MCF 10A (cell line): ENCODE data around the gene MECR. TPM values are rescaled to one million over a fixed set of nuclear protein-coding genes. Genes with fewer than 3 reads are reported as not detected.

Experiments used
- BruUV-seq: library from RNA; stranded (reverse); fragments of 400-500 nt; replicated peaks from 2 replicates; lab custom pipeline; 2021; lab: Mats Ljungman, UMichigan
- CTCF ChIA-PET: fragments of 300-600 bp; sonication (Branson Sonifier 250); formaldehyde crosslinking; extraction: SDS; loops from one replicate; lab custom pipeline; 2021; ENCODE audit warnings: antibody characterized with exemption, inconsistent platforms; lab: Yijun Ruan, JAX
- POLR2A ChIA-PET: fragments of 300-600, 350-650 bp; sonication (Branson Sonifier 250); formaldehyde crosslinking; extraction: SDS; loops from one replicate; lab custom pipeline; 2020; ENCODE audit warnings: antibody characterized with exemption, inconsistent platforms; lab: Yijun Ruan, JAX
- DNase-seq: peaks from one replicate; pipeline ENCODE4 v3.0.0-alpha.2; 2018; ENCODE audit not compliant: unreplicated experiment
- H3K27ac Mint-ChIP-seq: one replicate; pipeline ENCODE4 v1.8.0; 2022; ENCODE audit warnings: mild to moderate bottlenecking, low read depth, mixed read lengths; ENCODE audit not compliant: unreplicated experiment
- H3K27me3 Mint-ChIP-seq: one replicate; pipeline ENCODE4 v1.8.0; 2022; ENCODE audit warnings: mixed read lengths; ENCODE audit not compliant: insufficient read depth, unreplicated experiment
- H3K36me3 Mint-ChIP-seq: one replicate; pipeline ENCODE4 v1.8.0; 2022; ENCODE audit warnings: mild to moderate bottlenecking, moderate library complexity, mixed read lengths; ENCODE audit not compliant: insufficient read depth, unreplicated experiment
- H3K4me1 Mint-ChIP-seq: one replicate; pipeline ENCODE4 v1.8.0; 2022; ENCODE audit warnings: mixed read lengths; ENCODE audit not compliant: insufficient read depth, unreplicated experiment
- H3K4me3 Mint-ChIP-seq: one replicate; pipeline ENCODE4 v1.8.0; 2022; ENCODE audit warnings: mild to moderate bottlenecking, moderate library complexity, mixed read lengths; ENCODE audit not compliant: unreplicated experiment
- H3K9me3 Mint-ChIP-seq: one replicate; pipeline ENCODE4 v1.8.0; 2022; ENCODE audit warnings: mixed read lengths; ENCODE audit not compliant: unreplicated experiment
- CTCF ChIP-seq: fragments of 200-600 bp; IDR thresholded peaks from one replicate; pipeline ENCODE4 v1.8.0; 2022; ENCODE audit warnings: antibody characterized with exemption, mild to moderate bottlenecking; ENCODE audit not compliant: unreplicated experiment
- intact Hi-C: fragments of 100-400 bp; cut with micrococcal nuclease; formaldehyde crosslinking; loops from 2 replicates; pipeline ENCODE4 v1.14.1; 2022
- total RNA-seq: library from RNA; stranded (reverse); gene quantifications from 2 replicates; pipeline ENCODE4 v1.2.3, GENCODE V29; 2022

MECR gene
- total RNA-seq, 1 experiment from 2014 or later = 59.1 TPM

- Mint-ChIP-seq H3K9me3 (no peaks in the 10 kb centered on the region), H3K27ac (no peak overlapping the region), H3K4me1 (peaks cover 15% of the 10 kb centered on the region), H3K27me3 (no peaks in the 10 kb centered on the region), H3K4me3 (no peak overlapping the region), H3K36me3 (peaks cover 22% of the 10 kb centered on the region)
- no TSS peak for BruUV-seq
- CTCF ChIA-PET = interaction anchor here (1.0 kb wide), 1 partner anchor 12 kb away, joined by 3 read pairs; no protein-coding TSS in a partner anchor
- intact Hi-C loops = no loop called here
- POLR2A ChIA-PET = no interaction called here
- TF ChIP-seq CTCF = no peak
- DNase-seq = no peak
Measured at GRCh38 chr1:29258976-29259801, 28.5 kb upstream of the MECR start.

GRCh38 chr1:29258189-29258975, 27.6 kb upstream of the MECR start:
- Mint-ChIP-seq H3K27ac (no peak overlapping the region), H3K4me1 (peaks cover 15% of the 10 kb centered on the region), H3K9me3 (no peaks in the 10 kb centered on the region), H3K36me3 (peaks cover 22% of the 10 kb centered on the region), H3K4me3 (no peak overlapping the region), H3K27me3 (no peaks in the 10 kb centered on the region)
- intact Hi-C loops = no loop called here
- ChIA-PET POLR2A (no interaction called here), CTCF (interaction anchor here (0.8 kb wide), 1 partner anchor 12 kb away, joined by 3 read pairs; no protein-coding TSS in a partner anchor)
- no peak for DNase-seq
- no TSS peak for BruUV-seq
- no peak for TF ChIP-seq CTCF

GRCh38 chr1:29256979-29257804, 26.5 kb upstream of the MECR start:
- Mint-ChIP-seq H3K27ac (peak overlapping the region; percentile 11), H3K4me1 (peaks cover 15% of the 10 kb centered on the region)
- POLR2A ChIA-PET = no interaction called here

More at GRCh38 chr1:29256979-29257804, 26.5 kb upstream of the MECR start:
- intact Hi-C loops = no loop called here
- peak; percentile 65 for DNase-seq
- peaks cover 22% of the 10 kb centered on the region for H3K36me3 Mint-ChIP-seq
- no peaks in the 10 kb centered on the region for H3K27me3 Mint-ChIP-seq
- no peak overlapping the region for H3K4me3 Mint-ChIP-seq
- no peak for TF ChIP-seq CTCF
- CTCF ChIA-PET = interaction anchor here (0.6 to 0.7 kb wide), 4 partner anchors 12 to 1459 kb away, joined by 3 read pairs; no protein-coding TSS in a partner anchor
- no peaks in the 10 kb centered on the region for H3K9me3 Mint-ChIP-seq
- no TSS peak for BruUV-seq
